ENCODE measurements around the gene ZNF366. TPM values are rescaled to one million over a fixed set of nuclear protein-coding genes. Genes with fewer than 3 reads are reported as not detected.

ZNF366 gene
- total RNA-seq, 2 experiments from 2014 or later: not detected

- CTCF ChIA-PET: no interaction called here
- DNase-seq (no peak), ATAC-seq (no peak)
- Mint-ChIP-seq H3K9me3 (ENCODE audit: low read depth) (no peaks in the 10 kb centered on the region), H3K4me3 (no peak overlapping the region), H3K27ac (no peak overlapping the region), H3K36me3 (no peaks in the 10 kb centered on the region), H3K4me1 (no peaks in the 10 kb centered on the region), H3K27me3 (peaks cover 19% of the 10 kb centered on the region)
These were observed 43.7 kb downstream of the ZNF366 start for GRCh38 chr5:72463449-72464052.

GRCh38 chr5:72460413-72460812, 46.8 kb downstream of the ZNF366 start:
- H3K4me3 Mint-ChIP-seq: no peak overlapping the region
- H3K27ac Mint-ChIP-seq: no peak overlapping the region
- no peaks in the 10 kb centered on the region for H3K9me3 Mint-ChIP-seq (ENCODE audit: low read depth)
- CTCF ChIA-PET: no interaction called here
- no peaks in the 10 kb centered on the region for H3K36me3 Mint-ChIP-seq
- no peaks in the 10 kb centered on the region for H3K4me1 Mint-ChIP-seq
- peaks cover 8% of the 10 kb centered on the region for H3K27me3 Mint-ChIP-seq
- ATAC-seq (no peak), DNase-seq (no peak)

- Mint-ChIP-seq H3K4me3 (no peak overlapping the region), H3K4me1 (no peaks in the 10 kb centered on the region), H3K27ac (no peak overlapping the region), H3K36me3 (no peaks in the 10 kb centered on the region), H3K27me3 (peaks cover 9% of the 10 kb centered on the region), H3K9me3 (ENCODE audit: low read depth) (no peaks in the 10 kb centered on the region)
- CTCF ChIA-PET: no interaction called here
- DNase-seq (no peak), ATAC-seq (no peak)
These were observed 47.3 kb downstream of the ZNF366 start for GRCh38 chr5:72459913-72460312.

- Mint-ChIP-seq H3K9me3 (ENCODE audit: low read depth) (no peaks in the 10 kb centered on the region), H3K4me3 (no peak overlapping the region), H3K4me1 (no peaks in the 10 kb centered on the region), H3K36me3 (no peaks in the 10 kb centered on the region), H3K27ac (no peak overlapping the region), H3K27me3 (peaks cover 10% of the 10 kb centered on the region)
- CTCF ChIA-PET: no interaction called here
- ATAC-seq (no peak), DNase-seq (no peak)
These were observed 48.0 kb downstream of the ZNF366 start for GRCh38 chr5:72459089-72459661.

GRCh38 chr5:72458407-72458806, 48.8 kb downstream of the ZNF366 start:
- DNase-seq (no peak), ATAC-seq (no peak)
- no peaks in the 10 kb centered on the region for H3K9me3 Mint-ChIP-seq (ENCODE audit: low read depth)
- H3K36me3 Mint-ChIP-seq: no peaks in the 10 kb centered on the region
- no peak overlapping the region for H3K27ac Mint-ChIP-seq
- H3K4me1 Mint-ChIP-seq: no peaks in the 10 kb centered on the region
- H3K4me3 Mint-ChIP-seq: no peak overlapping the region
- CTCF ChIA-PET: no interaction called here
- H3K27me3 Mint-ChIP-seq: peaks cover 9% of the 10 kb centered on the region

GRCh38 chr5:72457491-72457890, 49.7 kb downstream of the ZNF366 start:
- CTCF ChIA-PET: no interaction called here
- Mint-ChIP-seq H3K4me1 (no peaks in the 10 kb centered on the region), H3K36me3 (no peaks in the 10 kb centered on the region), H3K27me3 (peaks cover 6% of the 10 kb centered on the region), H3K9me3 (ENCODE audit: low read depth) (no peaks in the 10 kb centered on the region), H3K27ac (no peak overlapping the region), H3K4me3 (no peak overlapping the region)
- ATAC-seq: no peak
- no peak for DNase-seq

- Mint-ChIP-seq H3K27ac (no peak overlapping the region), H3K9me3 (ENCODE audit: low read depth) (no peaks in the 10 kb centered on the region), H3K36me3 (no peaks in the 10 kb centered on the region), H3K27me3 (peaks cover 6% of the 10 kb centered on the region), H3K4me1 (no peaks in the 10 kb centered on the region), H3K4me3 (no peak overlapping the region)
- CTCF ChIA-PET: no interaction called here
- no peak for DNase-seq
- ATAC-seq: no peak
These were observed 50.7 kb downstream of the ZNF366 start for GRCh38 chr5:72456391-72457074.

- H3K27ac Mint-ChIP-seq: no peak overlapping the region
- peaks cover 6% of the 10 kb centered on the region for H3K27me3 Mint-ChIP-seq
- CTCF ChIA-PET: no interaction called here
- no peaks in the 10 kb centered on the region for H3K36me3 Mint-ChIP-seq
- DNase-seq (no peak), ATAC-seq (no peak)
- no peaks in the 10 kb centered on the region for H3K4me1 Mint-ChIP-seq
- H3K4me3 Mint-ChIP-seq: no peak overlapping the region
- no peaks in the 10 kb centered on the region for H3K9me3 Mint-ChIP-seq (ENCODE audit: low read depth)
These were observed 51.7 kb downstream of the ZNF366 start for GRCh38 chr5:72455476-72455875.

GRCh38 chr5:72454996-72455395, 52.2 kb downstream of the ZNF366 start:
- Mint-ChIP-seq H3K9me3 (ENCODE audit: low read depth) (no peaks in the 10 kb centered on the region), H3K4me1 (no peaks in the 10 kb centered on the region), H3K4me3 (no peak overlapping the region), H3K27ac (no peak overlapping the region), H3K27me3 (peaks cover 6% of the 10 kb centered on the region), H3K36me3 (no peaks in the 10 kb centered on the region)
- ATAC-seq: no peak
- CTCF ChIA-PET: no interaction called here
- DNase-seq: no peak

- Mint-ChIP-seq H3K4me3 (no peak overlapping the region), H3K27ac (no peak overlapping the region), H3K36me3 (no peaks in the 10 kb centered on the region), H3K4me1 (no peaks in the 10 kb centered on the region), H3K27me3 (peaks cover 6% of the 10 kb centered on the region), H3K9me3 (ENCODE audit: low read depth) (no peaks in the 10 kb centered on the region)
- ATAC-seq (no peak), DNase-seq (no peak)
- CTCF ChIA-PET: no interaction called here
These were observed 53.9 kb downstream of the ZNF366 start for GRCh38 chr5:72453246-72453775.

GRCh38 chr5:72452515-72453245, 54.5 kb downstream of the ZNF366 start:
- no peaks in the 10 kb centered on the region for H3K36me3 Mint-ChIP-seq
- no peaks in the 10 kb centered on the region for H3K4me1 Mint-ChIP-seq
- no peaks in the 10 kb centered on the region for H3K9me3 Mint-ChIP-seq (ENCODE audit: low read depth)
- no peak overlapping the region for H3K4me3 Mint-ChIP-seq
- no peak overlapping the region for H3K27ac Mint-ChIP-seq
- DNase-seq (no peak), ATAC-seq (no peak)
- peaks cover 6% of the 10 kb centered on the region for H3K27me3 Mint-ChIP-seq
- CTCF ChIA-PET: no interaction called here

- no peak overlapping the region for H3K4me3 Mint-ChIP-seq
- no peaks in the 10 kb centered on the region for H3K9me3 Mint-ChIP-seq (ENCODE audit: low read depth)
- no peak overlapping the region for H3K27ac Mint-ChIP-seq
- CTCF ChIA-PET: no interaction called here
- no peak for ATAC-seq
- no peak for DNase-seq
- no peaks in the 10 kb centered on the region for H3K4me1 Mint-ChIP-seq
- peaks cover 6% of the 10 kb centered on the region for H3K27me3 Mint-ChIP-seq
- no peaks in the 10 kb centered on the region for H3K36me3 Mint-ChIP-seq
These were observed 55.3 kb downstream of the ZNF366 start for GRCh38 chr5:72451741-72452505.

- no peaks in the 10 kb centered on the region for H3K36me3 Mint-ChIP-seq
- DNase-seq (no peak), ATAC-seq (no peak)
- peaks cover 7% of the 10 kb centered on the region for H3K27me3 Mint-ChIP-seq
- no peaks in the 10 kb centered on the region for H3K9me3 Mint-ChIP-seq (ENCODE audit: low read depth)
- no peak overlapping the region for H3K27ac Mint-ChIP-seq
- no peak overlapping the region for H3K4me3 Mint-ChIP-seq
- CTCF ChIA-PET: interaction anchor here (0.7 kb wide), 1 partner anchor 1166 kb away, joined by 3 read pairs; no protein-coding TSS in a partner anchor
- H3K4me1 Mint-ChIP-seq: no peaks in the 10 kb centered on the region
These were observed 58.8 kb downstream of the ZNF366 start for GRCh38 chr5:72448368-72448767.

All from activated CD8-positive, alpha-beta memory T cell treated with anti-CD3 and anti-CD28 coated beads, Interleukin-2, amount 10 ng/mL, durations not matched to agents 7 days and 5 days (primary cell).